Small intestine (tissue), 16 donors: ENCODE results near the gene CDCP2. TPM values are rescaled to one million over a fixed set of nuclear protein-coding genes. Genes with fewer than 3 reads are reported as not detected.

Source experiments
- DNase-seq, 2 donors: peaks; one replicate each; pipeline versions ENCODE4 v3.0.0 to v3.0.0-alpha.2; 2013
- FAIRE-seq: peaks from 2 replicates; lab custom pipeline; 2012; peaks lifted over from hg19 to GRCh38; lab: Jason Lieb, UNC
- H3K27ac ChIP-seq, 3 donors: one replicate each; pipeline ENCODE4 v1.5.1; 2013; ENCODE audit warnings: low read length in 2 of 3, mild to moderate bottlenecking in 2 of 3, control low read depth in 1 of 3, inconsistent platforms in 1 of 3, low read depth in 1 of 3, moderate library complexity in 1 of 3
- H3K27me3 ChIP-seq, 3 donors: one replicate each; pipeline ENCODE4 v1.6.1; 2013; ENCODE audit warnings: low read length in 3 of 3, inconsistent platforms in 1 of 3; ENCODE audit not compliant: control insufficient read depth in 3 of 3, insufficient read depth in 3 of 3
- H3K36me3 ChIP-seq, 3 donors: one replicate each; pipeline ENCODE4 v1.6.1; 2013; ENCODE audit warnings: low read length in 3 of 3, inconsistent platforms in 1 of 3, low read depth in 1 of 3, mild to moderate bottlenecking in 1 of 3, moderate library complexity in 1 of 3; ENCODE audit not compliant: control insufficient read depth in 3 of 3, insufficient read depth in 2 of 3
- H3K4me1 ChIP-seq, 3 donors: one replicate each; pipeline ENCODE4 v1.6.1; 2013; ENCODE audit warnings: low read length in 2 of 3, inconsistent platforms in 1 of 3, low read depth in 1 of 3, mild to moderate bottlenecking in 1 of 3, moderate library complexity in 1 of 3; ENCODE audit not compliant: control insufficient read depth in 3 of 3, insufficient read depth in 2 of 3
- H3K4me3 ChIP-seq, 3 donors: one replicate each; pipeline ENCODE4 v1.5.1; 2013; ENCODE audit warnings: low read length in 3 of 3, control low read depth in 1 of 3, inconsistent platforms in 1 of 3, low read depth in 1 of 3, mild to moderate bottlenecking in 1 of 3, moderate library complexity in 1 of 3
- H3K9me3 ChIP-seq, 2 donors: one replicate each; pipeline ENCODE4 v1.6.1; 2013; ENCODE audit warnings: low read depth in 1 of 2, low read length in 1 of 2; ENCODE audit not compliant: control insufficient read depth in 2 of 2, insufficient read depth in 1 of 2
- WGBS, 3 donors: extraction: QIAGEN DNeasy Blood & Tissue Kit; methylation state at CpG; one replicate each; pipeline ENCODE4 v1.1.7; 2013; 5-methylcytosine and 5-hydroxymethylcytosine counted together
- long read RNA-seq, 10 donors: transcript quantifications; one replicate each; lab custom pipeline, GENCODE V29; 2026
- polyA plus RNA-seq, 4 donors: library from polyadenylated mRNA; stranded (reverse) in 3 of 4; unstranded in 1 of 4; fragments of 200-250 nt in 3 of 4; fragments of 120-200 nt in 1 of 4; gene quantifications; one replicate each; pipeline versions ENCODE4 v1.2.1 to v1.2.3, GENCODE V29; 2013
- donor health status: healthy with polysubstance abuse.
- donor health status: control.
- donor health status: control.
- donor health status: Bipolar disorder and iron deficiency.
- donor health status: healthy.

CDCP2 gene
- polyA plus RNA-seq = under 1 TPM in 1 of 4 donors, not detected in 3; 0.07 TPM
- long read RNA-seq, donor 1 = 0 reads
- long read RNA-seq, donor 2 = 0 reads
- long read RNA-seq, donor 3 = 0 reads
- long read RNA-seq, donor 4 = 0 reads
- long read RNA-seq, donor 5 = 0 reads
- long read RNA-seq, donor 6 = 0 reads
- long read RNA-seq, donor 7 = 0 reads
- long read RNA-seq, donor 8 = 0 reads
- long read RNA-seq, donor 9 = 0 reads
- long read RNA-seq, donor 10 = 0 reads

GRCh38 chr1:54152696-54153095, at the start of gene CDCP2:
TSS of gene CDCP2 (minus strand) at chr1:54153000. CDS start at chr1:54152922, 78 bp downstream.
- Histone ChIP-seq H3K36me3 (no peaks in the 10 kb centered on the region), H3K4me3 (no peak within 1 kb of the TSS), H3K27me3 (no peaks in the 10 kb centered on the region), H3K9me3 (no peaks in the 10 kb centered on the region), H3K27ac (peak within 1 kb of the TSS in 1 of 3 donors; percentile 9), H3K4me1 (peaks cover 0 to 7% (median 0%) of the 10 kb centered on the region in 3 donors)
- FAIRE-seq (no peak), DNase-seq (no peak)
- 88 to 95% (median 93%) methylated on average over 5 of the region's 5 CpGs for WGBS, 3 donors

GRCh38 chr1:54200519-54200997, 47.8 kb upstream of the CDCP2 start:
- Histone ChIP-seq H3K4me1 (peaks cover 0 to 16% (median 4%) of the 10 kb centered on the region in 3 donors), H3K27me3 (no peaks in the 10 kb centered on the region), H3K27ac (peak overlapping the region in 2 of 3 donors; percentile 31 to 72), H3K9me3 (no peaks in the 10 kb centered on the region), H3K4me3 (peak overlapping the region; percentile 70 to 90 (median 77)), H3K36me3 (peaks cover 0 to 23% (median 4%) of the 10 kb centered on the region in 3 donors)
- FAIRE-seq (no peak), DNase-seq (no peak)
- WGBS, 3 donors = 0 to 1% (median 0%) methylated on average over 14 to 15 of the region's 15 CpGs

- peak; percentile 98 for DNase-seq
- Histone ChIP-seq H3K9me3 (no peaks in the 10 kb centered on the region), H3K4me1 (peaks cover 0 to 16% (median 4%) of the 10 kb centered on the region in 3 donors), H3K4me3 (peak within 1 kb of the TSS; percentile 70 to 90 (median 77)), H3K27ac (peak within 1 kb of the TSS; percentile 27 to 76 (median 72)), H3K36me3 (peaks cover 0 to 23% (median 0%) of the 10 kb centered on the region in 3 donors), H3K27me3 (no peaks in the 10 kb centered on the region)
- WGBS, 3 donors = 0 to 1% (median 0%) methylated on average over 41 to 51 of the region's 51 CpGs
- FAIRE-seq = no peak
Observed at GRCh38 chr1:54199765-54200518, 47.1 kb upstream of the CDCP2 start, which contains the start of the genes CYB5RL and MRPL37. TSS of gene CYB5RL (minus strand) at chr1:54200030. CDS start at chr1:54195616, 4,414 bp downstream. TSS of gene MRPL37 (plus strand) at chr1:54200167. CDS start at chr1:54200244, 77 bp downstream.

- Histone ChIP-seq H3K4me3 (peak overlapping the region in 2 of 3 donors; percentile 70 to 77), H3K27ac (peak overlapping the region; percentile 27 to 76 (median 32)), H3K4me1 (peaks cover 0 to 16% (median 4%) of the 10 kb centered on the region in 3 donors), H3K36me3 (peaks cover 0 to 23% (median 0%) of the 10 kb centered on the region in 3 donors), H3K27me3 (no peaks in the 10 kb centered on the region), H3K9me3 (no peaks in the 10 kb centered on the region)
- FAIRE-seq = no peak
- WGBS, 3 donors = 5 to 10% (median 5%) methylated on average over 17 of the region's 17 CpGs
- no peak for DNase-seq
Observed at GRCh38 chr1:54199151-54199764, 46.5 kb upstream of the CDCP2 start.

GRCh38 chr1:54193453-54193852, 40.7 kb upstream of the CDCP2 start:
- H3K4me3 ChIP-seq = no peak overlapping the region
- no peaks in the 10 kb centered on the region for H3K9me3 ChIP-seq
- DNase-seq (no peak), FAIRE-seq (no peak)
- H3K4me1 ChIP-seq = no peaks in the 10 kb centered on the region
- 93 to 95% (median 94%) methylated on average over 5 of the region's 5 CpGs for WGBS, 3 donors
- peaks cover 0 to 46% (median 2%) of the 10 kb centered on the region in 3 donors for H3K36me3 ChIP-seq
- H3K27ac ChIP-seq = no peak overlapping the region
- H3K27me3 ChIP-seq = no peaks in the 10 kb centered on the region

- Histone ChIP-seq H3K27ac (no peak overlapping the region), H3K4me3 (no peak overlapping the region), H3K27me3 (no peaks in the 10 kb centered on the region), H3K36me3 (peaks cover 0 to 58% (median 4%) of the 10 kb centered on the region in 3 donors), H3K4me1 (no peaks in the 10 kb centered on the region), H3K9me3 (no peaks in the 10 kb centered on the region)
- 4 to 92% (median 83%) methylated on average over 1 of the region's 1 CpG for WGBS, 3 donors
- FAIRE-seq = no peak
- DNase-seq = no peak
Observed at GRCh38 chr1:54191525-54191924, 38.7 kb upstream of the CDCP2 start.

GRCh38 chr1:54190526-54190925, 37.7 kb upstream of the CDCP2 start:
- no peaks in the 10 kb centered on the region for H3K27me3 ChIP-seq
- H3K27ac ChIP-seq = no peak overlapping the region
- no peaks in the 10 kb centered on the region for H3K4me1 ChIP-seq
- FAIRE-seq (no peak), DNase-seq (no peak)
- no peak overlapping the region for H3K4me3 ChIP-seq
- 90 to 95% (median 95%) methylated on average over 9 of the region's 9 CpGs for WGBS, 3 donors
- peaks cover 0 to 58% (median 4%) of the 10 kb centered on the region in 3 donors for H3K36me3 ChIP-seq
- no peaks in the 10 kb centered on the region for H3K9me3 ChIP-seq

GRCh38 chr1:54188291-54188690, 35.5 kb upstream of the CDCP2 start:
- DNase-seq = no peak
- no peak for FAIRE-seq
- no peaks in the 10 kb centered on the region for H3K27me3 ChIP-seq
- no peaks in the 10 kb centered on the region for H3K9me3 ChIP-seq
- no peak overlapping the region for H3K27ac ChIP-seq
- H3K36me3 ChIP-seq = peaks cover 0 to 48% (median 4%) of the 10 kb centered on the region in 3 donors
- 73 to 100% (median 91%) methylated on average over 1 of the region's 1 CpG for WGBS, 3 donors
- no peak overlapping the region for H3K4me3 ChIP-seq
- no peaks in the 10 kb centered on the region for H3K4me1 ChIP-seq
